ENCODE measurements around the gene FGGY. TPM values are rescaled to one million over a fixed set of nuclear protein-coding genes. Genes with fewer than 3 reads are reported as not detected.
"Not testable (repeated sequence)": the region's sequence is repeated elsewhere in the genome, so short reads cannot be mapped to it uniquely, and the experiment has no call there.

FGGY gene
- total RNA-seq, 1 donor from 2014 or later, result 27.8 TPM

- peak; percentile 45 for DNase-seq (ENCODE audit: low read depth)
Measured at GRCh38 chr1:59699227-59699847, 402.4 kb downstream of the FGGY start.

DNA sequence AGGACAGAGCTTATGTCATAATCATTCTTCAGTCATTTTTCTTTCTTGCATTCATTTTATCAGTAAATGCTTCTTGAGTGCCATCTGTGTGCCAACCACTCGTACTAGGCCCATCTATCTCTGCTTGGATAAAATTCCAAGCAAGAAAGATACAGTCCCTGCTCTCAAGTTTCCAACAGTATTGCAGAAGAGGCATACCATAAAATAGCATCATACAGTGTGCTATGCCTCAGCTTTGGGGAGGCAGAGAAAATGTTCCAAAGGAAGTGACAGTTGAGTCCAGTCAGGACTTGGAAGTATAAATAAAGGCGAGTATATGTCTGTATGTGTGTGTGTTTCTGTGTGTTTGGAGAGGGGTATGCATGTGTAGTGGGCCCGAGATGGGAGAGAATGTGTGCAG is 404.5 kb downstream of the FGGY start:
- DNase-seq (ENCODE audit: low read depth), result no peak

DNA sequence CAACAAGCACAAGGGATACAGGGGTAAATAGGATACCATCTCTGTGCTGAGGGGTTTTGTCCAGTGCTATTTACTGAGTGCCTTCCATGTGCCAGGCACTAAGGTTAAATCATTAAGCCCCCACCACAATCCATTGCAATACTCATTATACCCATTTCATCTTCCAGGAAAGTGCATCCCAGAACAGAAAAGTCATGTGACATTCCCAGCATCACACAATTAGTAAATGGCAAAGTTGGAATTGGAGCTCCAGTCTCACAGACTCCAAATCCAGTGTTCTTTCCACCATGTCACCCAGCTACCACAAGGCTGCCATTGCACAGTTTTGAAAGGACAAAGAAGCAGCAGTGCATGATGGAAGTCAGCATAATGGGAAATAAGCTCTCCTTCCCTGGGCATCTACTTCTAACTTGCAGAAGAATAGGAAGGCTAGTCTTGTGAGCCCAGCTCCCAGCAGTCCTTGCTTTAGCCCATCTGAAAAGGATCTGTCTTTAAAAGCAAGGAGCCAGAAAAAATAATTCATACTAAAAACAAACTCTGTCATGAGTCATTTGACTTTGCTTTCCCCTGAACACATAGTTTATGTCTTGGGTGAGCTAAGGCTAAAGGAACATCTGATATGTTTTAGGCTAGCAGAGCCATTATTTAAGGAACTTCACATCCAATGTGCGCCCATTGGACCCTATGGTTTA is 406.5 kb downstream of the FGGY start:
- peak; percentile 45 for DNase-seq (ENCODE audit: low read depth)

DNA sequence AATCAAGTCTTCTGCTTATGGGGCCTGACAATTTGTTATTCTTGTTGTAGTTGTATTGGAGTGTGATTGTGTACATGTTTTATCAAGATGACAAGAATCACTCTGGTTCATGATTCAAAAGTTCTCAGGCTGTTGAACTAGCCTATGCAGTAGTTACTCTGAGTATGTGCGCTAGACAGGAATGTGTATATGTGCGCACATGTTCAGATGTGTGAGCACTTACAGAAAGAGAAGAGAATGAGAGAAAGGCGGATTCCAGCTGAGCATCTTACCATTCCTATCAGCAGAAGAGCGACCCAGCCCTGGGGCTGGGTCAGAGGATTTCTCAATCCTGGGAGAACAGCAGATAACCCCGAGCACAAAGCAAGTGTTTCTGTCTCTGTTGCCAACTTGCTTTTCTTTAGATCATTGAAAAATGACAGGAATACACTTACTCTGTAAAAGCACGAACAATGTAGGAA is 407.1 kb downstream of the FGGY start:
- DNase-seq (ENCODE audit: low read depth), result no peak

DNA sequence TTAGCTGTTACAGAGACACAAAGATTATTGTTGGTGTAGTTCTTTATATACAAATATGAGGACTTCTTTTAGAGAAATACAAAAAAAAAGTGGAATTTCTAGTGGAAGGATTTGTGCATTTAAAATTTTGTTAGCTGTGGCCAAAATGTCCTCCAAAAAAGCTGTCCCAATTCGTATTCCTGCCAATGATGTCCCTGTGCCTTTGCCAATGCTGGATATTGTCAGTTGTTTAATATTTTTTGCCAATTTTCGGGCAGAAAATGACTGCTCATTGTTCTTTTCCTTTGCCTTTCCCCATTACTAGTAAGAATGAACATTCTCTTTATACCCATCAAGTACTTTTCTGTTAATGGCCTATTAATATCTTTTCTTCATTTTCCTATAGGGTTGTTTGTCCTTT is 407.8 kb downstream of the FGGY start:
- DNase-seq (ENCODE audit: low read depth), result no peak

GRCh38 chr1:59705466-59706302 is 408.8 kb downstream of the FGGY start:
- DNase-seq (ENCODE audit: low read depth), result peak; percentile 91

- DNase-seq (ENCODE audit: low read depth), result no peak
Measured at GRCh38 chr1:59706303-59706599, 409.4 kb downstream of the FGGY start.

DNA sequence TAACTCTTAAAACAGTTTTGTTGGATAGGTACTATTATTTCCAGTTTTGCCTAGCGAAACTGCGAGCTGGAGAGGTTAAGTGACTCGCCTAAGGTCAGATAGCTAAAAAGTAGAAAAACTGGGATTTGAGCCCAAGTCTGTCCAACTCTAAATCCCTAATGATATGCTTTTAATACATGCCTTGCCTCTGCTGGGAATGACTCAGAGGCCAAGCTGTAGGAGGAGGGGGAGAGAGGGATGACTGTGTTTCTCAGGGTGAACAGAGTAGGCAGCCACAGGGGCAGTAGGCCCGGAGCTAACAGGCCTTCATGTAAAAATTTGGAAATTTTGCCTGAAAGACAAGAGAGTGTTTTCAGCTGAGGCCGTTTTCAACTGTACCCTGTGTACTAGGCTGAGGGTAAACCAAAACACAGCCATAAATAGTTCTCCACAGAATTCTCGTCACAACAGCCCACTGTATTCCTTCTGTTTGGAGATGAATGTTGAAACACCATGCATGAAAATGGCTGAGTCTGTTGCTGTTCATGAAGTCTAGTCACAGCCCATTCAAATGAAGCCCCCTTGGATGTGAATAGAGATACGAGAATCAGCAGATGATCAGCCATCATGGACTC is 410.4 kb downstream of the FGGY start:
- DNase-seq (ENCODE audit: low read depth), result peak; percentile 95

GRCh38 chr1:59709333-59709732 is 412.4 kb downstream of the FGGY start:
- DNase-seq (ENCODE audit: low read depth), result no peak

DNA sequence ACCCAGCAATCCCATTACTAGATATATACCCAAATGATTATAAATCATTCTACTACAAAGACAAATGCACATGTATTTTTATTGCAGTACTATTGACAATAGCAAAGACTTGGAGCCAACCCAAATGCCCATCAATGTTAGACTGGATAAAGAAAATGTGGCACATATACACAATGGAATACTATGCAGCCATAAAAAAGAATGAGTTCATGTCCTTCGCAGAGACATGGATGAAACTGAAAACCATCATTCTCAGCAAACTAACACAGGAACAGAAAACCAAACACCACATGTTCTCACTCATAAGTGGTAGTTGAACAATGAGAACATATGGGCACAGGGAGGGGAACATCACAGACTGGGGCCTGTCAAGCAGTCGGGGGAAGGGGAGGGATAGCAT is 414.0 kb downstream of the FGGY start:
- not testable (repeated sequence) for DNase-seq (ENCODE audit: low read depth)

DNA sequence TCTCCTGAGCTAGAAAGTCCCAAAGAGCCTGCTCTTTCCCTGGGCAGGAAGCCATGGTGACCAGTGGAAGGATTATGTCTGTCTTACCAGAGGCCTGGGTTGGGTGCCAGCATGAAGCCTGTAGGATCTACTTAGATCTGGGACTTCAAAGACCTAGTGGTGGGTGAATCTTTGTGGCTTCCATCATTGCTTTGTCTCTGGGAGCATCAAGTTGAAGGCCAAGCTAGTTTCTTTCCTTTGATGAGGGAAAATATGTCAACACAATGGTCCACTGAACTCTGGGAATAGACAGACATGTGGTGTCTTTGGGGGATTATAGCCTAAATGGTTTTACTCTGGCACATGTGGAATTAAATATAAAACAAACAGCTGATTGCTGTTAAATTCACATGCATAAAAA is 417.3 kb downstream of the FGGY start:
- DNase-seq (ENCODE audit: low read depth), result no peak

GRCh38 chr1:59714966-59715365 is 418.1 kb downstream of the FGGY start:
- DNase-seq (ENCODE audit: low read depth), result no peak

DNA sequence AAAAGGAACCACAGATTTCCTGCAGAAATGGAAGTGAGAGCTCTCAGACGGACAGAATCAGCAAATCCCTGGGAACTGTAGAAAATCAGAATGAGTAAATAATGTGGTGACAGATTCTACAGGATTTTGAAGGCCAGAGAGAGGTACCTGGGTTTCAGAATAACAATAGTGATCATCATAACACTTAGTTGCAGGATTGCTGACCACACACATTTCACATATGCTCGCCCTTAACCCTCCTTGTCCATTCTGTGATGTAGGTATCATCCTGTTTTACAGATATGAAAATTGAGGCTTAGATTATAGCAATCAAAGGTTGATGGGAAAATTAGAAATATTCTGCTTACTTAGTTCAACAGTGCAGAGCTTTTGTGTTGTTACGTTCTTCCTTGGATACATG is 419.9 kb downstream of the FGGY start:
- DNase-seq (ENCODE audit: low read depth), result no peak

DNA sequence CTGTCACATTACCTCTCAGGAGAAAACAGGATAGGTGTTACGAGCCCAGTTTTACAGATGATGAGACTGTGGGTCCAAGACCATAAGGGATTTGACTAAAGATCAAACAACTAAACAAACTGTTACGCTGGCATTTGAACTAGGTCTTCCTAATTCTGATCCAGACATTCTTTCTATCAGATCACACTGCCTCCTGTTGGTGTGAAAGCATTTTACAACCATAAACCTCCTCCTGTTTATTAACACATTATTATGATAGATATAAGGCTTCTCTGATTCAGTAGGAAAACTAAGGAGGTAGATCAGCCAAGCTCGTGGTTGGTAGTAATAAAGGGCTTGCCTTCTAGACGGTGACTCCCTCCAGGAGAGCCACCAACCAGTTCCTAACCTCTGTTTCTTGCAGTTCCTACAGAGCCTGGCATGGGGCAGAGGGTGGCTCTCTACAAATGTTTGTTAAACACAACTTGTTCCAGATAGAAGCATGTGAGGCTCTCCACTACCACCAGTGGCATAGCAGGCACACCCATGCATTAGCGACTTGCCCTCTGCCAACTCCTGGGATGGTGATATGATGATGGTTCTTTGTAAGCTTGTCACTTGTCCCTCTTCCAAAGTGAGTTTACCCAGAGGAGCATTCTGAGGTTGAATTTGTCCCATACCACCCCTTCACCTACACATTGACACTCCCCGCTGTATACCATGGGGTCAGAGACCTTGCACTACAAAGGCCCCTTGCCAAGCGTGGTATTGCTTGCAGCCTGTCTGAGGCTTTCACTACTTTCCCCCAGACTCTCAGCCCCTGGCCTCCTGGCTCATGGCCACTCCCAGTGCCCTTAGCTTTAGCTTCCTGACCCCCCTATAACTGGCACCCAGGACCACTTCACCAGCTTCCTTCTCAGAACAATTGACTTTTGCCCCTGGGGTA is 421.4 kb downstream of the FGGY start:
- peak; percentile 35 for DNase-seq (ENCODE audit: low read depth)

GRCh38 chr1:59718989-59719360 is 422.1 kb downstream of the FGGY start:
- DNase-seq (ENCODE audit: low read depth), result no peak

- no peak for DNase-seq (ENCODE audit: low read depth)
Measured at GRCh38 chr1:59720326-59721115, 423.6 kb downstream of the FGGY start.

GRCh38 chr1:59730302-59730701 is 433.4 kb downstream of the FGGY start:
- DNase-seq (ENCODE audit: low read depth), result peak; percentile 85

DNA sequence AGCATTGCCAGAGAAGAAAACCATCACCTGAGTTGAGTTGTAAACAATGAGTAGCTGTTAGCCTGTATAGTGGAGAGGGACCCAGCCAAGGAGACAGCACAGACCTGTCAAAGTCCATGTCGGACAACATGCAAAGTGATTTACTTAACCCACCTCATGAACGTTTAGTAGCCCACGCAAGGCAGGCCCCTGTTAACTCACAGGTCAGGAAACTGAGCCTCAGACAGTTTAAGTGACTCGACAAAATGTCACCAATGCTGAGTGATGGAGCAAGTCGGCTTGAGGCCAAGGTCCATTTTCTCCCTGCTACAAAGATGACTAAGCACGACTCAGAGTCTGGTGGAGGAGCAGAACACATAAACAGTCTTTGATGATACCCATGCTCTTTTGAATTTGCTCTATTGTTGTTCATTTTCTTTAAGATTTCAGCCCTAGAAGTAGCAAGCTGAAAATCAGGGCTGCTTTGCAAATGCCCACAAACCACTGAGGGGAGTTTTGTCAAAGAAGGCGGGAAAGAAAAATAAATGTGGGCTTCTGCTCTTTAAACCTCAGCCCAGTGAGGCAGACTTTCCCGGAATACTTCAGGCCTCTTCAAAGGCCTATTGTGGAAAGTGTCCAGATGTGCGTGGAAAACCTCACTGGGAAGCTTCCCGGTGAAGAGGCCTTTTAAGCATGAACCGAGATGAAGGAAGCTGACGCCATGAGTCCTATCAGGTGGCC is 434.0 kb downstream of the FGGY start:
- DNase-seq (ENCODE audit: low read depth), result peak; percentile 95

GRCh38 chr1:59731591-59731990 is 434.7 kb downstream of the FGGY start:
- no peak for DNase-seq (ENCODE audit: low read depth)
